ENCODE results near the gene SOD2.

Gene SOD2

GRCh38 chr6:159719287-159719686 is 26.2 kb upstream of the SOD2 start:
- TF ChIP-seq CTCF (IDR thresholded peaks at IDR 0.05): no peak

- TF ChIP-seq CTCF (IDR thresholded peaks at IDR 0.05): no peak
Measured at GRCh38 chr6:159718634-159719033, 25.6 kb upstream of the SOD2 start.

GRCh38 chr6:159716247-159717096 is 23.4 kb upstream of the SOD2 start:
- no peak for TF ChIP-seq CTCF (IDR thresholded peaks at IDR 0.05)

GRCh38 chr6:159715605-159716004 is 22.6 kb upstream of the SOD2 start:
- no peak for TF ChIP-seq CTCF (IDR thresholded peaks at IDR 0.05)

GRCh38 chr6:159715166-159715565 is 22.1 kb upstream of the SOD2 start:
- no peak for TF ChIP-seq CTCF (IDR thresholded peaks at IDR 0.05)

- no peak for TF ChIP-seq CTCF (IDR thresholded peaks at IDR 0.05)
Measured at GRCh38 chr6:159714404-159714803, 21.4 kb upstream of the SOD2 start.

GRCh38 chr6:159713984-159714383 is 20.9 kb upstream of the SOD2 start:
- TF ChIP-seq CTCF (IDR thresholded peaks at IDR 0.05): no peak
